ENCODE measurements around the gene LYSMD4.
A peak's percentile ranks its signal among the peaks of the same experiment; 100 is the strongest.

LYSMD4 gene

GRCh38 chr15:99704444-99704838, 28.8 kb downstream of the LYSMD4 start:
- DNase-seq, result peak; percentile 95

GRCh38 chr15:99703603-99704443, 29.4 kb downstream of the LYSMD4 start:
- peak; percentile 83 for DNase-seq

GRCh38 chr15:99702895-99703602, 30.2 kb downstream of the LYSMD4 start:
- DNase-seq, result peak; percentile 14

GRCh38 chr15:99696096-99696495, 37.1 kb downstream of the LYSMD4 start:
- DNase-seq, result no peak

GRCh38 chr15:99692825-99693224, 40.4 kb downstream of the LYSMD4 start:
- no peak for DNase-seq

GRCh38 chr15:99686290-99686689, 46.9 kb downstream of the LYSMD4 start:
- no peak for DNase-seq

- DNase-seq, result no peak
These were observed 50.1 kb downstream of the LYSMD4 start for GRCh38 chr15:99683000-99683670.

GRCh38 chr15:99682455-99682854, 50.8 kb downstream of the LYSMD4 start:
- DNase-seq, result no peak

- DNase-seq, result no peak
These were observed 51.2 kb downstream of the LYSMD4 start for GRCh38 chr15:99681990-99682389.

- DNase-seq, result no peak
These were observed 53.0 kb downstream of the LYSMD4 start for GRCh38 chr15:99680276-99680675.

- DNase-seq, result no peak
These were observed 55.6 kb downstream of the LYSMD4 start for GRCh38 chr15:99677540-99678134.
